Activated naive CD4-positive, alpha-beta T cell treated with anti-CD3 and anti-CD28 coated beads, Interleukin-2, amount 50 U/mL, for 72 hours (primary cell): Measurements from ENCODE around the gene KRTAP12-4. TPM values are rescaled to one million over a fixed set of nuclear protein-coding genes. Genes with fewer than 3 reads are reported as not detected.
"Not testable (repeated sequence)": the region's sequence is repeated elsewhere in the genome, so short reads cannot be mapped to it uniquely, and the experiment has no call there.

Experiments used
- ATAC-seq, 2 donors: fragments of 150-1000 bp; cut with Tn5 transposase; 2 replicates each; pipeline ENCODE4 v1.10.0; 2021; ENCODE audit warnings: mild to moderate bottlenecking in 2 of 2, moderate library complexity in 2 of 2
- DNase-seq, 2 donors: peaks; one replicate each; pipeline ENCODE4 v3.0.0; 2021 to 2022; ENCODE audit warnings: low spot score in 2 of 2
- H3K27ac Mint-ChIP-seq, 2 donors: one replicate each; pipeline ENCODE4 v1.8.0; 2022; ENCODE audit warnings: mild to moderate bottlenecking in 2 of 2, mixed read lengths in 2 of 2
- H3K36me3 Mint-ChIP-seq, 2 donors: one replicate each; pipeline ENCODE4 v1.8.0; 2022; ENCODE audit warnings: mixed read lengths in 2 of 2
- H3K9me3 Mint-ChIP-seq, 2 donors: one replicate each; pipeline ENCODE4 v1.8.0; 2022; ENCODE audit warnings: mixed read lengths in 2 of 2
- total RNA-seq, 2 donors: library from RNA; stranded (reverse); gene quantifications; one replicate each; pipeline ENCODE4 v1.2.3, GENCODE V29; 2022

The KRTAP12-4 gene
- total RNA-seq, 2 donors from 2014 or later = not detected

DNA sequence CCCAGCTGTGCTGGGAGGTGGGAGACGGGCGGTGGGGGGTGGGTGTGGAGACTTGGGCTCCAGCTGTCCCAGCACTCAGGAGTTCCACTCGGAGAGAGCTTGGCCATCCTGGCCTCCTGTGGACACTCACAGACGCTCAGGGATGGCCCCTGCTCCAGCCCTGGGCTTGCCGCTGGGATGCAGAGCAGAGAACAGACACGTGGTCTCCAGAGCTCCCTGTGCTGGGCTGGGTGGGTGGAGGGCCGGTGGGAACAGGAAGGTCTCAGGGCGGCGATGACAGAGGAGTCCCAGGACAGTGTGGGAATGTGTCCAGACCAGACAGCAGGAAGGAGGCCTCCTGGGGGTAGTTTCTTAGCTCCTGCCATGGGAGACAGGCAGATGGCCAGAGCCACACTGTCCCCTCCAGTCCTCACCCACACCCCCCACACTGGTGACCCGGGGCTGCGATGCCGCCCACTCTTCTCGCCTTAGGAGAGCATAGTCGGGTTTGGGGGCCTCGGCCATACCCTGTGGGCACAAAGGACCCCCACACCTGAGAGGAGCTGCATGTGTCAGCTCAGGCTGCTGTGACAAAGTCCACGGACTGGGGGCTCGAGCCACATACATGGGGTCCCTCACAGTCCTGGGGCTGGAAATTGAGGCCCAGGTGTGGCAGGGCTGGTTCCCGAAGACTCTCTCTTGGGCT, 25.6 kb downstream of the KRTAP12-4 start:
- H3K9me3 Mint-ChIP-seq = peaks cover 30 to 47% of the 10 kb centered on the region in 2 donors
- ATAC-seq (no peak), DNase-seq (no peak)
- peaks cover 24 to 36% of the 10 kb centered on the region in 2 donors for H3K36me3 Mint-ChIP-seq
- no peak overlapping the region for H3K27ac Mint-ChIP-seq

- H3K36me3 Mint-ChIP-seq = peaks cover 31 to 45% of the 10 kb centered on the region in 2 donors
- ATAC-seq, H3K27ac Mint-ChIP-seq, DNase-seq: not testable (repeated sequence)
- peaks cover 36 to 51% of the 10 kb centered on the region in 2 donors for H3K9me3 Mint-ChIP-seq
Observed at GRCh38 chr21:44627831-44628233, 26.6 kb downstream of the KRTAP12-4 start.

GRCh38 chr21:44627181-44627822, 27.2 kb downstream of the KRTAP12-4 start:
- Mint-ChIP-seq H3K36me3 (peaks cover 37 to 51% of the 10 kb centered on the region in 2 donors), H3K9me3 (peaks cover 42 to 53% of the 10 kb centered on the region in 2 donors)
- DNase-seq, H3K27ac Mint-ChIP-seq, ATAC-seq: not testable (repeated sequence)

- Mint-ChIP-seq H3K27ac (no peak within 1 kb of the TSS), H3K9me3 (peaks cover 38 to 49% of the 10 kb centered on the region in 2 donors), H3K36me3 (peaks cover 38 to 50% of the 10 kb centered on the region in 2 donors)
- ATAC-seq (no peak), DNase-seq (no peak)
Observed at GRCh38 chr21:44626673-44627143, 27.8 kb downstream of the KRTAP12-4 start, which contains the start of gene KRTAP10-9. KRTAP10-9 (plus strand) TSS chr21:44627093; CDS start chr21:44627172, 79 bp downstream.

DNA sequence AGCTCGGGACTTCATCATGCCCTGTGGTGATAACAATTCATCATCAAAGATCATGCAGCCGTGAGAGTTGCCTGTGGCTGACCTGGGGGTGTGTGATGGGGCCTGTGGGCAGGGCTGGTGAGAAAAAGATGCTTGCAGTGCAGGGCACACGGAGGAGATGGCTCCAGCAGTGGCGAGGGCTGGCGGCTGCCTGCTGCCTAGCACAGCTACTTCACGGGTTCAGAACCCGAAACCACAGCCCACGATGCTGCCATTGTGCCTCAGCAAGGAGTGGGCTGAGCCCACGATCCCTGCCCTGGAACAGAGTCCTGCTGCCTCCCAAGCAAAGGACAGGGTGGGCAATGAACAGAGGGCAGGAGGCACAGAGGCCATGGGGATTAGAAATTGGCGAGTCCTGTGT, 28.2 kb downstream of the KRTAP12-4 start:
- no peak for DNase-seq
- Mint-ChIP-seq H3K27ac (no peak overlapping the region), H3K36me3 (peaks cover 38 to 45% of the 10 kb centered on the region in 2 donors), H3K9me3 (peaks cover 35 to 44% of the 10 kb centered on the region in 2 donors)
- no peak for ATAC-seq

GRCh38 chr21:44625756-44626155, 28.7 kb downstream of the KRTAP12-4 start:
- DNase-seq (no peak), ATAC-seq (no peak)
- H3K36me3 Mint-ChIP-seq = peaks cover 36 to 42% of the 10 kb centered on the region in 2 donors
- no peak overlapping the region for H3K27ac Mint-ChIP-seq
- peaks cover 32 to 41% of the 10 kb centered on the region in 2 donors for H3K9me3 Mint-ChIP-seq

GRCh38 chr21:44623575-44623974, 30.9 kb downstream of the KRTAP12-4 start:
- DNase-seq = no peak
- ATAC-seq = no peak
- peaks cover 46 to 52% of the 10 kb centered on the region in 2 donors for H3K9me3 Mint-ChIP-seq
- H3K36me3 Mint-ChIP-seq = peaks cover 48 to 53% of the 10 kb centered on the region in 2 donors
- no peak overlapping the region for H3K27ac Mint-ChIP-seq

DNA sequence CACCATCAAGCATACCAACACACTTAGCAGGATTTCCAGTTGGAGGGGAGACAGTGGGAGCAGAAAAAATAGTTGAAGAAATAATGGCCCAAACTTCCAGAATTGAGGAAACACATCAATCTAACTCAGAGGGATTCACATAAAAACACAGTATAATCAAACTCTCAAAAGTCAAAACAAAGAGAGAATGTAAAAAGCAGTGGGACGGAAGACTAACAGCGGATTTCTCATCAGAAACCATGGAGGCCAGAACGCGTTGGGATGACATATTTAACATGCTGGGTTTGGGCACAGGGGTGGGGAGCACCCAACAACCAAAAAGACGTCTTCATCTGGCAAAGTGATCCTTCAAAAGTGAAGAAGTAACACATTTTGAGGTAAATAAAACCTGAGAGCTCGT, 34.6 kb downstream of the KRTAP12-4 start:
- H3K27ac Mint-ChIP-seq = no peak overlapping the region
- DNase-seq (no peak), ATAC-seq (no peak)
- peaks cover 53 to 57% of the 10 kb centered on the region in 2 donors for H3K36me3 Mint-ChIP-seq
- H3K9me3 Mint-ChIP-seq = peaks cover 50 to 51% of the 10 kb centered on the region in 2 donors

DNA sequence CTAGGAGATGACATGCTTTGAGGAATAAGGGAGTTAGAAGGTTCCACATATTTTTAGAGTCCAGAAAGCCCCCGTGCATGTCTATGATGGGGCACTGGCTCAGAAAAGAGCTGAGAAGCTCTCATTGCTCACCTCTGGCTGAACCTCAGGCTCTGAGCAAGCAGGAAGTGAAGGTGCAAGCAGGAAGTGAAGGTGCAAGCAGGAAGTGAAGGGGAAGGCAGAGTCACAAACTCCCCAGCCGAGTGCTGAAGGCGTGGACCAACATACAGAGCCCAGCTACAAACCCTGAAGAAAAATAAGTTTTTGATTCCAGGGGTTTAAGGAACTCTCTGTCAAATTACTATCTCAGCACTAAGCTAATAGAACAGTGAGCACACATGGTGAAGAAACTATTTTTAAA, 35.5 kb downstream of the KRTAP12-4 start:
- DNase-seq (peak in 1 of 2 donors; percentile 17), ATAC-seq (peak; percentile 71 to 98)
- peaks cover 45 to 48% of the 10 kb centered on the region in 2 donors for H3K36me3 Mint-ChIP-seq
- H3K9me3 Mint-ChIP-seq = peaks cover 40 to 43% of the 10 kb centered on the region in 2 donors
- peak overlapping the region; percentile 6 to 84 for H3K27ac Mint-ChIP-seq

- Mint-ChIP-seq H3K36me3 (peaks cover 41 to 44% of the 10 kb centered on the region in 2 donors), H3K9me3 (peaks cover 36 to 39% of the 10 kb centered on the region in 2 donors)
- peak; percentile 44 to 60 for ATAC-seq
Observed at GRCh38 chr21:44618504-44618903, 36.0 kb downstream of the KRTAP12-4 start.

DNA sequence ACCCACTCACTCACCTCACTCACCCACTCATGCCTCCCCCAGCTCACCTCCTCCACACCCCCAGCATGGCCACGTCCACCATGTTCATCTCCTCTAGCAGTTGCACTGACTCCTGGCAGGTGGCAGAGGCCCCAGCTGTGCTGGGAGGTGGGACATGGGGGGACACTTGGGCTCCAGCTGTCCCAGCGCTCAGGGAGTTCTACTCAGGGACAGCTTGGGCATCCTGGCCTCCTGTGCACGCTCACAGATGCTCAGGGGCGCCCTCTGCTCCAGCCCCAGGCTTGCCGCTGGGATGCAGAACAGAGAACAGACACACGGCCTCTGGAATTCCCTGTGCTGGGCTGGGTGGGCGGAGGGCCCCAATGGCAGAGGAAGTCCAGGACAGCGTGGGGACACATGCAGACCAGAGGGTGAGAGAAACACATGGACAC, 37.4 kb downstream of the KRTAP12-4 start:
- Mint-ChIP-seq H3K27ac (peak overlapping the region in 1 of 2 donors; percentile 84), H3K9me3 (peaks cover 24 to 27% of the 10 kb centered on the region in 2 donors), H3K36me3 (peaks cover 28 to 31% of the 10 kb centered on the region in 2 donors)
- ATAC-seq = no peak
- no peak for DNase-seq

More at GRCh38 chr21:44618504-44618903, 36.0 kb downstream of the KRTAP12-4 start:
- H3K27ac Mint-ChIP-seq = peak overlapping the region in 1 of 2 donors; percentile 84
- no peak for DNase-seq

DNA sequence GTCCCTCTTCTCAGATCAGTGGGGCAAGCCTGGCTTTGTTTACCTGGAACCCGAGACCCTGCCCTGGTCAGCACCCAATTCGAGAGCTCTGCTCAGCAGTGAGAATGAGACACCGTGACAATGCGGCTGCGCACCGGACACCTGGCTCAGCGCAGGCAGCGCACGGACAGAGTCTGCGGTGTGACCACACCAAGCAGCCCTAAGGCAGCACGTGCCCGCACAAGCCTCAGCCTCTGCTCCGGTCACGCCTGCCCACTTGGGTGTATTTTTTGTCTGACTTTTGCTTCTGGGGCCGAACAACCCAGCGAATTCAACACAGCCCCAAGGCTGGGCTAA, 37.9 kb downstream of the KRTAP12-4 start:
- H3K36me3 Mint-ChIP-seq = peaks cover 28 to 31% of the 10 kb centered on the region in 2 donors
- H3K9me3 Mint-ChIP-seq = peaks cover 24 to 29% of the 10 kb centered on the region in 2 donors
- H3K27ac Mint-ChIP-seq = peak overlapping the region in 1 of 2 donors; percentile 84
- no peak for DNase-seq
- no peak for ATAC-seq

DNA sequence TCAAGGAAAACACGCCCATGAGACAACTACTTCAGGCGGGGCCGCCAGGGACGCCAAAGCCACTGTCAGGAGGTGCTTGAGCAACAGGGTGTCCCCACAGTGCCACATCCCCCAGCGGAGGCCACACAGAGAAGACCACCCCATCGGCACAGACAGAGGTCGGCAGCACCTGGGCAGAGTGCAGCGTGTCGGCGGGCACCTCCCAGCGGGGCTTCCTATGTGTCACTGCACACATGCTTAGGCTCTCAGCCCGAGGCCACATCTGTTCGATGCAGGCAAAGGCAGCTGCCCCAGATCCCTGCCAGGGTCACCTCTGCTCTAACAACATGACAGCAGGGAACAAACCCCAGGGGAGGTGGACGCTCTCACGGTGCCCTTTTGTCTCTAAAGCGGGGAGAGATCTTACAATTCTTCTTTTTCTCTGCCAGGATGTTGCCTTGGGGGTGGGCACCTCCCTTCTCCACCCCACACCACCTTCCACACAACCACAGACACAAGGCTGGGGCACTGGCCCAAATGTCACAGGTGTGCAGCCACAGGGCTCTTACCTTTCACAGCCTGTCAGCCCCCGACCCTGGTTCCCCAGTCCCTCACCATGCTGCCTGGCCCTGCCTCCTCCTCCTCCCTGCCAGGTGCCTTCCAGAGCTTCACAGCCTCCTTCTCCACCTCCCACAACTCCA, 38.4 kb downstream of the KRTAP12-4 start:
- Mint-ChIP-seq H3K27ac (peak overlapping the region in 1 of 2 donors; percentile 84), H3K9me3 (peaks cover 29 to 32% of the 10 kb centered on the region in 2 donors), H3K36me3 (peaks cover 31 to 36% of the 10 kb centered on the region in 2 donors)
- ATAC-seq (no peak), DNase-seq (no peak)

DNA sequence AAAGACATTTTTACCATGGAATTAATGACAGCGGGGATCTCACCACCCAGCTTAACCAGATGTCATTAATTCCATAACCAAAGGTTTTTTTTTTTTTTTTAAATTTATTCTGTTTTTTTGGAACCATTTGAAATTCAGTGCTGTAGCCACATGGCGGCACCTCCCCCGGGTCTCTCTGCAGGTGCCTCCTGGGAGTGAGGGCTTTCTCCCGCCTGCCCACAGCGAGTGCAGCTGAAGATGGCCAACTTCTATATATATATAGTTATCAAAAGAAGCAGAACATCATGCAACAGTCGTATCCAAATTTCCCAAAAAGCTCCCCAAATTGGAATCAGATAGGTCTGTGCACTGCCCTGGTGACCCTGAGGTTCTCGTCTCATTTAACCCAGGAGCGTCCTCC, 39.0 kb downstream of the KRTAP12-4 start:
- ATAC-seq (no peak), DNase-seq (no peak)
- no peak overlapping the region for H3K27ac Mint-ChIP-seq
- peaks cover 27 to 31% of the 10 kb centered on the region in 2 donors for H3K9me3 Mint-ChIP-seq
- H3K36me3 Mint-ChIP-seq = peaks cover 32 to 37% of the 10 kb centered on the region in 2 donors

DNA sequence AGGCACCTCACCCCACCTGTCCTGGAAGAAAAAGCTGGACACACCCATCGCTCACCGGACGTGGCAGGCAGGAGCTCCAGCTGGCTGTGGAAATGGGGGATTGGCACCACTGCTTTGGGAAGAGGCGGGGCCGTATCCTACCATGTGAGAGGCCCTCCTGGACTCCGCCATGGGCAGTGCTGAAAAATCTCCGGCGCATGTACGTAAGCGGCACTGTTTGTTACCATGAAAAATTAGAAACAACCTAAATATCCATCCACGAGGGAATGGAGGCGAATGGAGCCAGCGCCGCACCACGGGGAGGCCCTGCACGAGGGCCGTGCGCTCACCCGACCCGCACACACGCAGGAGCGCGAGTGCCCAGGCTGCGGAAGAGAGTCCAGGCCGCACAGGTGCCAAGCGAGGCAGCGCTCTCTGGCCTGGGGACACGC, 39.5 kb downstream of the KRTAP12-4 start:
- no peak overlapping the region for H3K27ac Mint-ChIP-seq
- H3K9me3 Mint-ChIP-seq = peaks cover 24 to 28% of the 10 kb centered on the region in 2 donors
- peaks cover 31 to 37% of the 10 kb centered on the region in 2 donors for H3K36me3 Mint-ChIP-seq
- DNase-seq (no peak), ATAC-seq (no peak)

DNA sequence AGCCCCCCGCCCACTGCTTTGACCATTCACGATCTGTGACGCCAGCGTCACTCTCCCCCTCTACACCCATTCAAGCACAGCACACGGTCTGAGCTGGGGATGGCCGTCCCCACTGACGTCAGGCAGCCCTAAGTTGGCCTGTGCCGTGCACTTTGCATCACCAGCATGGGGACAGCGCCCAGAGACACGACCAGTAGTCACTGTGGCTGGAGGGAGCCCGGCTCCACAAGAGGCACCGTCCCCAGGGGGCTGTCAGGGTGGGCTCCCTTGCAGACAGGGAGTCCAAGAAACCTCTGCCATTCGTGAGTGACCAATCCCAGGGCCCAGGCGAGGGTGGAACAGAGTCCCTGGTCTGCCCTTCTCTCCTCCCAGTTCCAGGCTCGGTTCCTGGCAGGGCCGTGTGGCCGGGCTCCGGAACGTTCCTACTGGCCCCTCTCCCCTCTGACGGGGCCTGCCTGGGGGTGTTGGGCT, 40.3 kb downstream of the KRTAP12-4 start:
- no peak for ATAC-seq
- Mint-ChIP-seq H3K9me3 (peaks cover 24 to 27% of the 10 kb centered on the region in 2 donors), H3K36me3 (peaks cover 30 to 37% of the 10 kb centered on the region in 2 donors), H3K27ac (no peak overlapping the region)
- no peak for DNase-seq
